Endothelial cell (in vitro differentiated cells): Measurements from ENCODE around the gene SLC6A18. TPM values are rescaled to one million over a fixed set of nuclear protein-coding genes. Genes with fewer than 3 reads are reported as not detected.

ENCODE experiments used
- DNase-seq: peaks from one replicate; pipeline ENCODE4 v3.0.0; 2021; ENCODE audit warnings: low spot score
- H3K27ac Mint-ChIP-seq: one replicate; pipeline ENCODE4 v1.8.0; 2021; ENCODE audit warnings: mixed read lengths, inconsistent platforms; ENCODE audit not compliant: unreplicated experiment
- H3K27me3 Mint-ChIP-seq: one replicate; pipeline ENCODE4 v1.8.0; 2021; ENCODE audit warnings: mild to moderate bottlenecking, moderate library complexity, mixed read lengths, inconsistent platforms; ENCODE audit not compliant: unreplicated experiment
- H3K36me3 Mint-ChIP-seq: one replicate; pipeline ENCODE4 v1.8.0; 2021; ENCODE audit warnings: mild to moderate bottlenecking, low read depth, mixed read lengths, inconsistent platforms; ENCODE audit not compliant: unreplicated experiment
- H3K4me1 Mint-ChIP-seq: one replicate; pipeline ENCODE4 v1.8.0; 2021; ENCODE audit warnings: mild to moderate bottlenecking, mixed read lengths, inconsistent platforms; ENCODE audit not compliant: unreplicated experiment
- H3K4me3 Mint-ChIP-seq: one replicate; pipeline ENCODE4 v1.8.0; 2021; ENCODE audit warnings: mild to moderate bottlenecking, mixed read lengths, inconsistent platforms; ENCODE audit not compliant: unreplicated experiment
- H3K9me3 Mint-ChIP-seq: one replicate; pipeline ENCODE4 v1.8.0; 2021; ENCODE audit warnings: mixed read lengths, inconsistent platforms; ENCODE audit not compliant: unreplicated experiment
- CTCF ChIP-seq: fragments of 200-600 bp; sonication (generic); IDR thresholded peaks from one replicate; pipeline ENCODE4 v1.5.0; 2021; ENCODE audit warnings: antibody characterized with exemption; ENCODE audit not compliant: unreplicated experiment
- total RNA-seq: library from RNA; stranded (reverse); fragmentation: NEBNext Ultra II Directional; extraction: Animal tissue kit (Norgen Biotek cat#: 25700); gene quantifications from one replicate; pipeline ENCODE4 v1.2.1, GENCODE V29; 2021; ENCODE audit not compliant: unreplicated experiment

Gene SLC6A18
- total RNA-seq, 1 donor from 2014 or later: not detected

GRCh38 chr5:1254196-1254595 is 29.0 kb downstream of the SLC6A18 start:
- no peaks in the 10 kb centered on the region for H3K4me1 Mint-ChIP-seq
- H3K4me3 Mint-ChIP-seq: no peak overlapping the region
- no peak for TF ChIP-seq CTCF
- H3K27me3 Mint-ChIP-seq: peaks cover 7% of the 10 kb centered on the region
- H3K36me3 Mint-ChIP-seq: no peaks in the 10 kb centered on the region
- no peak for DNase-seq
- H3K27ac Mint-ChIP-seq: no peak overlapping the region
- H3K9me3 Mint-ChIP-seq: no peaks in the 10 kb centered on the region

- Mint-ChIP-seq H3K4me3 (no peak overlapping the region), H3K27me3 (peaks cover 7% of the 10 kb centered on the region), H3K36me3 (no peaks in the 10 kb centered on the region), H3K27ac (no peak overlapping the region), H3K9me3 (no peaks in the 10 kb centered on the region), H3K4me1 (no peaks in the 10 kb centered on the region)
- DNase-seq: no peak
- TF ChIP-seq CTCF: no peak
Observed at GRCh38 chr5:1255081-1255561, 29.9 kb downstream of the SLC6A18 start.

- Mint-ChIP-seq H3K27me3 (peaks cover 7% of the 10 kb centered on the region), H3K36me3 (peaks cover under 1% of the 10 kb centered on the region), H3K9me3 (peaks cover 4% of the 10 kb centered on the region), H3K4me1 (no peaks in the 10 kb centered on the region), H3K4me3 (no peak overlapping the region), H3K27ac (no peak overlapping the region)
- no peak for TF ChIP-seq CTCF
- DNase-seq: no peak
Observed at GRCh38 chr5:1256776-1257175, 31.6 kb downstream of the SLC6A18 start.

DNA sequence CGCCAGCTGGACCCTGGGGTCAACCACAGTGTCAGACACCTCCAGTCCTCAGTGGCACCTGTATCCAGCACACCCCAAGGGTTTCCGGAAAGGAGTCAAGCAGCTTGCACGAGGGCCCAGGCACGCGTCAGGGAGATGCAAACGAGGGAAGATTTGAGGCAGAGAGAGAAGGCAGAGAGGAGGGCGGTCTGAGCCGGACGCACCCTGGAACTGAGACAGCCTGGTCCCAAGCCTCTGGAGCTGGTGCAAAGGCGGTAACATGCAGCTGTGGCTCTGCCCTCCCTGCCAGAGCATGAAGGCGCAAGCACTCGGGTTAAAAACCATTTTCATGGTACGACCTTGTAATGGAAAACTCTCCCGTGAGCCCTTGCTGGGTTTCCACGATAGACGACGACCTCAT is 32.2 kb downstream of the SLC6A18 start:
- Mint-ChIP-seq H3K27ac (no peak overlapping the region), H3K4me1 (no peaks in the 10 kb centered on the region), H3K36me3 (peaks cover 6% of the 10 kb centered on the region), H3K9me3 (peaks cover 10% of the 10 kb centered on the region), H3K27me3 (peaks cover 7% of the 10 kb centered on the region), H3K4me3 (no peak overlapping the region)
- no peak for TF ChIP-seq CTCF
- DNase-seq: no peak

DNA sequence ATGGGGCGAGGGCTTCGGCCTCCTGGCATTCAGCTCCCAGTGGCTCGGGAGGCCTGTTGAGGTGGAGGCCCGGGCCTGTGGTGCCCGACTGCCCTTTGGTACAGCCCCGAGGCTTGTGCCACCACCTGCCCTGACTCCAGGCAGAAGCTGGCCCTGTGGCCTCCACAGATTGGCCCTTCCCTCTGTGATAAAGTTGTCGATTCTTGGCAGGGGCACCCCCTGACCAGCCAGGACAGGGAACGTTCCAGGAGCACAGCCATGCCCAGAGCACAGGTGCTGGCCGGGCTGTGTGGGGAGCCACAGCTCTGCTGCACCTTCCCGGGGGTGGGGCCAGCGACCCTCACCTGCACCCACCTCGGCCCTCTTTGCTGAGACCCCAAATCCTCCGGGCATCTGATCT is 32.7 kb downstream of the SLC6A18 start:
- no peak for TF ChIP-seq CTCF
- Mint-ChIP-seq H3K27ac (no peak overlapping the region), H3K4me3 (no peak overlapping the region), H3K27me3 (peaks cover 7% of the 10 kb centered on the region), H3K36me3 (peaks cover 10% of the 10 kb centered on the region), H3K4me1 (no peaks in the 10 kb centered on the region), H3K9me3 (peaks cover 14% of the 10 kb centered on the region)
- no peak for DNase-seq
